ENCODE results near the gene FZD8. TPM values are rescaled to one million over a fixed set of nuclear protein-coding genes. Genes with fewer than 3 reads are reported as not detected.

The FZD8 gene
- total and polyA plus RNA-seq, 2 of the 4 experiments (the other 2 are of a cell fraction) = 3.6 to 3.9 TPM

- H3K79me1 ChIP-seq (ENCODE audit: low read depth in 1 of 2, low read length in 2 of 2) = no peaks in the 10 kb centered on the region
- H2BK120ac ChIP-seq (ENCODE audit: low read depth, low read length) = no peak overlapping the region
- no peak overlapping the region for H2AK9ac ChIP-seq (replicated peaks; ENCODE audit: low read depth, low read length, poor library complexity)
- dilution Hi-C loops (cut with HindIII; ENCODE audit: low sequenced_read_pairs, unreplicated experiment) (no loop called here), intact Hi-C loops (cut with micrococcal nuclease) (no loop called here), in situ Hi-C loops (cut with MboI; ENCODE audit: low sequenced_read_pairs) (no loop called here)
- no peak overlapping the region for H2BK20ac ChIP-seq (ENCODE audit: low read depth, low read length)
- H4K8ac ChIP-seq (ENCODE audit: low read depth in 2 of 2, low read length in 2 of 2) = no peak overlapping the region
- no peak overlapping the region for H3K4me2 ChIP-seq (ENCODE audit: low read depth, low read length)
- H3K4me3 ChIP-seq (ENCODE audit: insufficient read depth, low read depth, low read length) = no peak overlapping the region
- CTCF ChIA-PET = no interaction called here
- no peak overlapping the region for H3K9ac ChIP-seq (ENCODE audit: low read depth, low read length)
- peaks cover 5% of the 10 kb centered on the region for H3K27me3 ChIP-seq (ENCODE audit: control insufficient read depth, insufficient read depth, low read length)
- no peak overlapping the region for H2AK5ac ChIP-seq (ENCODE audit: low read depth, low read length)
- H3K18ac ChIP-seq (ENCODE audit: low read depth, low read length) = no peak overlapping the region
- DNase-seq (no peak), ATAC-seq (ENCODE audit: low read depth) (no peak)
- no peak overlapping the region for H2BK15ac ChIP-seq (ENCODE audit: low read depth, low read length)
- H4K20me1 ChIP-seq (ENCODE audit: insufficient read depth, low read length) = no peaks in the 10 kb centered on the region
- H4K5ac ChIP-seq (ENCODE audit: low read depth, low read length) = no peak overlapping the region
- no peaks in the 10 kb centered on the region for H3K36me3 ChIP-seq (ENCODE audit: control insufficient read depth, insufficient read depth, low read length)
- H3K4ac ChIP-seq (ENCODE audit: low read depth, low read length) = no peak overlapping the region
- H4K91ac ChIP-seq (ENCODE audit: insufficient read depth, low read depth, low read length) = no peak overlapping the region
- POLR2A ChIA-PET (ENCODE audit: unreplicated experiment) = no interaction called here
- H2BK5ac ChIP-seq (ENCODE audit: low read depth, low read length, poor library complexity, severe bottlenecking) = no peak overlapping the region
- BruUV-seq (replicated peaks) = no TSS peak
- no peak overlapping the region for H3K56ac ChIP-seq (ENCODE audit: extremely low read depth, insufficient read depth, low read length)
- no peak overlapping the region for H3K23ac ChIP-seq (ENCODE audit: low read depth, low read length)
- H3K14ac ChIP-seq (replicated peaks; ENCODE audit: low read depth, low read length) = no peak overlapping the region
- no peaks in the 10 kb centered on the region for H3K4me1 ChIP-seq (ENCODE audit: control insufficient read depth, insufficient read depth, low read length)
- no peak for TF ChIP-seq CHD1 (IDR thresholded peaks at IDR 0.05; ENCODE audit: low read depth, low read length)
- TF ChIP-seq RCOR1 (IDR thresholded peaks at IDR 0.05; ENCODE audit: insufficient replicate concordance, low read length) = no peak
- TF ChIP-seq NFE2L2 (IDR thresholded peaks at IDR 0.05; ENCODE audit: low read depth, low read length) = no peak
- H3K27ac ChIP-seq (ENCODE audit: insufficient read depth, low read length) = no peak overlapping the region
- H3K9me1 ChIP-seq (ENCODE audit: insufficient read depth, low read length) = no peaks in the 10 kb centered on the region
- H2AFZ ChIP-seq (replicated peaks; ENCODE audit: low read length, poor library complexity) = no peak overlapping the region
- no peaks in the 10 kb centered on the region; the same call in 1 of the 2 replicates for H3K9me3 ChIP-seq (ENCODE audit: control insufficient read depth, insufficient read depth, low read length)
Observed at GRCh38 chr10:35674843-35675242, 32.7 kb upstream of the FZD8 start.
